ENCODE results near the gene CLEC17A.

- no peak for TF ChIP-seq YY1 (IDR thresholded peaks at IDR 0.05; ENCODE audit: insufficient read depth, insufficient read length)
- TF ChIP-seq ZNF274 (IDR thresholded peaks at IDR 0.05; ENCODE audit: low read depth, low read length) = no peak
Observed at GRCh38 chr19:14555918-14556661, 26.8 kb upstream of the CLEC17A start.
